Liver (tissue), 9 donors: ENCODE measurements around the gene PLD3. TPM values are rescaled to one million over a fixed set of nuclear protein-coding genes. Genes with fewer than 3 reads are reported as not detected.

Experiments
- DNase-seq: peaks from one replicate; pipeline ENCODE4 v3.0.0-alpha.2; 2017; ENCODE audit warnings: low spot score
- H3K27ac ChIP-seq, 2 donors: one replicate each; pipeline ENCODE4 v1.7.0; 2013; ENCODE audit warnings: inconsistent platforms in 2 of 2, low read length in 2 of 2, control low read depth in 1 of 2, low read depth in 1 of 2, mild to moderate bottlenecking in 1 of 2
- H3K27me3 ChIP-seq, 4 donors: one replicate each; pipeline versions ENCODE4 v1.6.1 to v1.7.0; 2013; ENCODE audit warnings: low read length in 3 of 4, inconsistent platforms in 1 of 4, mild to moderate bottlenecking in 1 of 4, moderate library complexity in 1 of 4; ENCODE audit not compliant: control insufficient read depth in 4 of 4, insufficient read depth in 4 of 4
- H3K36me3 ChIP-seq, 4 donors: one replicate each; pipeline versions ENCODE4 v1.6.1 to v1.7.0; 2013; ENCODE audit warnings: low read length in 3 of 4, mild to moderate bottlenecking in 3 of 4, low read depth in 1 of 4, moderate library complexity in 1 of 4; ENCODE audit not compliant: control insufficient read depth in 4 of 4, insufficient read depth in 3 of 4
- H3K4me1 ChIP-seq, 4 donors: one replicate each; pipeline versions ENCODE4 v1.6.1 to v1.7.0; 2013; ENCODE audit warnings: low read length in 3 of 4, mild to moderate bottlenecking in 3 of 4, moderate library complexity in 1 of 4; ENCODE audit not compliant: control insufficient read depth in 4 of 4, insufficient read depth in 4 of 4
- H3K4me3 ChIP-seq, 3 donors: one replicate each; pipeline versions ENCODE4 v1.6.1 to v1.7.0; 2013; ENCODE audit warnings: low read length in 3 of 3, control low read depth in 1 of 3, low read depth in 1 of 3, mild to moderate bottlenecking in 1 of 3
- H3K9ac ChIP-seq, 2 donors: one replicate each; pipeline ENCODE4 v1.7.0; 2013; ENCODE audit warnings: low read length in 2 of 2, mild to moderate bottlenecking in 2 of 2, moderate library complexity in 2 of 2, control low read depth in 1 of 2, low read depth in 1 of 2
- H3K9me3 ChIP-seq, 4 donors: one replicate each; pipeline versions ENCODE4 v1.6.1 to v1.7.0; 2013; ENCODE audit warnings: low read length in 3 of 4; ENCODE audit not compliant: control insufficient read depth in 4 of 4
- ATF3 ChIP-seq: IDR thresholded peaks from 2 replicates; pipeline ENCODE4 v1.6.1; 2016; ENCODE audit warnings: antibody characterized with exemption
- EGR1 ChIP-seq, 2 donors: IDR thresholded peaks; 2 replicates each; pipeline ENCODE4 v1.6.1; 2016 to 2018; ENCODE audit warnings: antibody characterized with exemption in 2 of 2, low read depth in 2 of 2
- FOXA2 ChIP-seq: IDR thresholded peaks from 2 replicates; pipeline ENCODE4 v1.6.1; 2016; ENCODE audit warnings: antibody characterized with exemption
- GABPA ChIP-seq, 2 donors: IDR thresholded peaks in 1 of 2; conservative IDR thresholded peaks in 1 of 2; 2 replicates each; pipeline ENCODE4 v1.6.1; 2016; ENCODE audit warnings: antibody characterized with exemption in 2 of 2, mild to moderate bottlenecking in 1 of 2, moderate library complexity in 1 of 2
- HNF4A ChIP-seq, 2 donors: conservative IDR thresholded peaks; 2 replicates each; pipeline ENCODE4 v1.6.1; 2016; ENCODE audit warnings: antibody characterized with exemption in 2 of 2, mild to moderate bottlenecking in 2 of 2
- HNF4G ChIP-seq: IDR thresholded peaks from 2 replicates; pipeline ENCODE4 v1.6.1; 2016; ENCODE audit warnings: antibody characterized with exemption
- JUND ChIP-seq, 2 donors: IDR thresholded peaks; 2 replicates each; pipeline ENCODE4 v1.6.1; 2016; ENCODE audit warnings: antibody characterized with exemption in 2 of 2
- MAX ChIP-seq: IDR thresholded peaks from 2 replicates; pipeline ENCODE4 v1.6.1; 2016; ENCODE audit warnings: antibody characterized with exemption
- NR2F2 ChIP-seq: IDR thresholded peaks from 2 replicates; pipeline ENCODE4 v1.6.1; 2016; ENCODE audit warnings: antibody characterized with exemption
- RAD21 ChIP-seq, 2 donors: IDR thresholded peaks; 2 replicates each; pipeline ENCODE4 v1.6.1; 2016; ENCODE audit warnings: antibody characterized with exemption in 2 of 2, mild to moderate bottlenecking in 2 of 2
- REST ChIP-seq: IDR thresholded peaks from 2 replicates; pipeline ENCODE4 v1.6.1; 2016; ENCODE audit warnings: antibody characterized with exemption, mild to moderate bottlenecking
- RXRA ChIP-seq, 2 donors: IDR thresholded peaks; 2 replicates each; pipeline ENCODE4 v1.6.1; 2017 to 2018; ENCODE audit warnings: antibody characterized with exemption in 2 of 2, mild to moderate bottlenecking in 1 of 2
- SP1 ChIP-seq: IDR thresholded peaks from 2 replicates; pipeline ENCODE4 v1.6.1; 2018; ENCODE audit warnings: antibody characterized with exemption, mild to moderate bottlenecking
- TAF1 ChIP-seq: conservative IDR thresholded peaks from 2 replicates; pipeline ENCODE4 v1.6.1; 2016; ENCODE audit warnings: antibody characterized with exemption, mild to moderate bottlenecking
- YY1 ChIP-seq: IDR thresholded peaks from 2 replicates; pipeline ENCODE4 v1.6.1; 2016; ENCODE audit warnings: antibody characterized with exemption, mild to moderate bottlenecking
- ZBTB33 ChIP-seq: IDR thresholded peaks from 2 replicates; pipeline ENCODE4 v1.6.1; 2016; ENCODE audit warnings: antibody characterized with exemption
- WGBS: extraction: QIAGEN DNeasy Blood & Tissue Kit; methylation state at CpG from one replicate; pipeline ENCODE4 v1.1.7; 2013; 5-methylcytosine and 5-hydroxymethylcytosine counted together
- polyA plus RNA-seq, 2 donors: library from polyadenylated mRNA; stranded (reverse) in 1 of 2; unstranded in 1 of 2; fragments of 200-250 nt in 1 of 2; fragments of >200 nt in 1 of 2; fragmentation: Nextera tagmentation in 1 of 2; extraction: Ambion mirVana in 1 of 2; gene quantifications; one replicate each; pipeline versions ENCODE4 v1.2.1 to v1.2.3, GENCODE V29; 2013 to 2015
- total RNA-seq, 2 donors: library from RNA; depleted of rRNA; stranded (reverse); fragments of >200 nt; gene quantifications; one replicate each; pipeline ENCODE4 v1.2.3, GENCODE V29; 2014
- donor health status: healthy.
- donor health status: healthy.
- donor health status: healthy.
- donor health status: healthy.
- donor health status: healthy.

Gene PLD3
- total and polyA plus RNA-seq, 4 donors: 56.0 to 125 (median 105) TPM

- 96% methylated on average over 14 of the region's 14 CpGs for WGBS
These were observed 22.3 kb upstream of the PLD3 start for GRCh38 chr19:40326201-40326600.

GRCh38 chr19:40331052-40331451 is 17.4 kb upstream of the PLD3 start:
- no peak overlapping the region for H3K9ac ChIP-seq
- no peaks in the 10 kb centered on the region for H3K9me3 ChIP-seq
- TF ChIP-seq RXRA (IDR thresholded peaks at IDR 0.05) (no peak), YY1 (no peak), EGR1 (IDR thresholded peaks at IDR 0.05; ENCODE audit: low read depth in 2 of 2) (no peak), MAX (no peak), TAF1 (no peak), ATF3 (no peak), HNF4G (no peak), FOXA2 (no peak), NR2F2 (no peak), ZBTB33 (no peak), REST (no peak), RAD21 (IDR thresholded peaks at IDR 0.05) (no peak), GABPA (IDR thresholded peaks at IDR 0.05 in 1 of 2, conservative IDR thresholded peaks at IDR 0.05 in 1 of 2) (no peak), HNF4A (conservative IDR thresholded peaks at IDR 0.05) (no peak), SP1 (no peak), JUND (IDR thresholded peaks at IDR 0.05) (no peak)
- H3K4me1 ChIP-seq: no peaks in the 10 kb centered on the region
- H3K4me3 ChIP-seq: no peak overlapping the region
- peaks cover 11 to 62% (median 21%) of the 10 kb centered on the region in 4 donors for H3K36me3 ChIP-seq
- 85% methylated on average over 5 of the region's 5 CpGs for WGBS
- DNase-seq: no peak
- H3K27ac ChIP-seq: no peak overlapping the region
- no peaks in the 10 kb centered on the region for H3K27me3 ChIP-seq

More at GRCh38 chr19:40326201-40326600, 22.3 kb upstream of the PLD3 start:
- Histone ChIP-seq H3K27me3 (no peaks in the 10 kb centered on the region), H3K4me3 (no peak overlapping the region), H3K9me3 (no peaks in the 10 kb centered on the region), H3K4me1 (no peaks in the 10 kb centered on the region), H3K27ac (no peak overlapping the region), H3K36me3 (peaks cover 16 to 71% (median 38%) of the 10 kb centered on the region in 4 donors), H3K9ac (no peak overlapping the region)
- no peak for DNase-seq
- TF ChIP-seq JUND (IDR thresholded peaks at IDR 0.05): no peak
